ENCODE measurements around the gene NPHS1.

The NPHS1 gene

GRCh38 chr19:35833972-35834371 lies 18.3 kb downstream of the NPHS1 start:
- TF ChIP-seq Cebpa-rat (IDR thresholded peaks at IDR 0.05), result no peak
- peaks cover 0 to 8% (median 0%) of the 10 kb centered on the region in 10 experiments; a peak in 2 of 20 replicates for H3K4me1 ChIP-seq

GRCh38 chr19:35832054-35832453 lies 20.2 kb downstream of the NPHS1 start:
- Histone ChIP-seq H3K4me2 (no peak overlapping the region), H3K36me3 (no peaks in the 10 kb centered on the region), H3K9me3 (replicated peaks in 1 of 11) (no peaks in the 10 kb centered on the region), H4K20me1 (peaks cover 0 to 7% (median 0%) of the 10 kb centered on the region in 11 experiments; a peak in 2 of 22 replicates), H3K27ac (no peak overlapping the region), H3K4me1 (peaks cover 0 to 8% (median 0%) of the 10 kb centered on the region in 10 experiments; a peak in 2 of 20 replicates), H3K4me3 (no peak overlapping the region), H3K9ac (no peak overlapping the region), H3K27me3 (peaks cover 24 to 75% (median 57%) of the 10 kb centered on the region in 11 experiments; a peak in 19 of 22 replicates)
- TF ChIP-seq Cebpa-rat (IDR thresholded peaks at IDR 0.05), result no peak

More at GRCh38 chr19:35833972-35834371, 18.3 kb downstream of the NPHS1 start:
- Histone ChIP-seq H3K36me3 (no peaks in the 10 kb centered on the region), H3K4me3 (no peak overlapping the region), H3K4me2 (no peak overlapping the region), H4K20me1 (peaks cover 0 to 7% (median 0%) of the 10 kb centered on the region in 11 experiments; a peak in 2 of 22 replicates), H3K27ac (no peak overlapping the region), H3K27me3 (peaks cover 24 to 61% (median 48%) of the 10 kb centered on the region in 11 experiments; a peak in 19 of 22 replicates), H3K9me3 (replicated peaks in 1 of 11) (peaks cover 6 to 13% (median 10%) of the 10 kb centered on the region in 11 experiments; a peak in 21 of 22 replicates), H3K9ac (no peak overlapping the region)

- Histone ChIP-seq H3K9me3 (replicated peaks in 1 of 11) (no peaks in the 10 kb centered on the region), H3K27ac (no peak overlapping the region), H3K9ac (no peak overlapping the region), H3K27me3 (peaks cover 24 to 78% (median 52%) of the 10 kb centered on the region in 11 experiments; a peak in 19 of 22 replicates), H3K4me2 (no peak overlapping the region), H4K20me1 (peaks cover 0 to 7% (median 0%) of the 10 kb centered on the region in 11 experiments; a peak in 3 of 22 replicates), H3K36me3 (no peaks in the 10 kb centered on the region), H3K4me1 (peaks cover 0 to 8% (median 0%) of the 10 kb centered on the region in 10 experiments; a peak in 2 of 20 replicates), H3K4me3 (no peak overlapping the region)
- no peak for TF ChIP-seq Cebpa-rat (IDR thresholded peaks at IDR 0.05)
Measured at GRCh38 chr19:35830986-35831385, 21.3 kb downstream of the NPHS1 start.

GRCh38 chr19:35828692-35829301 lies 23.5 kb downstream of the NPHS1 start:
- Histone ChIP-seq H3K4me1 (no peaks in the 10 kb centered on the region), H3K4me3 (no peak overlapping the region), H3K27ac (no peak overlapping the region), H4K20me1 (peaks cover 0 to 7% (median 0%) of the 10 kb centered on the region in 11 experiments; a peak in 3 of 22 replicates), H3K27me3 (peaks cover 24 to 70% (median 58%) of the 10 kb centered on the region in 11 experiments; a peak in 19 of 22 replicates), H3K9ac (no peak overlapping the region), H3K36me3 (no peaks in the 10 kb centered on the region), H3K4me2 (no peak overlapping the region), H3K9me3 (replicated peaks in 1 of 11) (no peaks in the 10 kb centered on the region)
- no peak for TF ChIP-seq Cebpa-rat (IDR thresholded peaks at IDR 0.05)

GRCh38 chr19:35824150-35824549 lies 28.2 kb downstream of the NPHS1 start:
- H3K36me3 ChIP-seq, result no peaks in the 10 kb centered on the region
- H4K20me1 ChIP-seq, result peaks cover 0 to 2% (median 0%) of the 10 kb centered on the region in 11 experiments; a peak in 1 of 22 replicates
- H3K27me3 ChIP-seq, result peaks cover 0 to 30% (median 23%) of the 10 kb centered on the region in 11 experiments; a peak in 11 of 22 replicates
- H3K27ac ChIP-seq, result no peak overlapping the region
- no peak overlapping the region for H3K4me3 ChIP-seq
- H3K9ac ChIP-seq, result no peak overlapping the region
- no peak for TF ChIP-seq Cebpa-rat (IDR thresholded peaks at IDR 0.05)
- H3K9me3 ChIP-seq (replicated peaks in 1 of 11), result no peaks in the 10 kb centered on the region
- H3K4me1 ChIP-seq, result peaks cover 9 to 19% (median 16%) of the 10 kb centered on the region in 10 experiments; a peak in 18 of 20 replicates
- H3K4me2 ChIP-seq, result no peak overlapping the region

- Histone ChIP-seq H3K4me2 (peak overlapping the region; percentile 1 to 63 (median 37); a peak in 18 of 22 replicates), H3K9ac (no peak overlapping the region), H3K36me3 (no peaks in the 10 kb centered on the region), H3K4me1 (peaks cover 9 to 25% (median 19%) of the 10 kb centered on the region in 10 experiments; a peak in 18 of 20 replicates), H3K27me3 (peaks cover 0 to 19% (median 12%) of the 10 kb centered on the region in 11 experiments; a peak in 8 of 22 replicates), H3K4me3 (0 out of 20 replicates have a peak overlapping the region, but pooled peaks of 2 of the 10 experiments have one; percentile 14 to 39), H3K9me3 (replicated peaks in 1 of 11) (no peaks in the 10 kb centered on the region), H3K27ac (no peak overlapping the region; a peak in 1 of 22 replicates), H4K20me1 (peaks cover 0 to 2% (median 0%) of the 10 kb centered on the region in 11 experiments; a peak in 1 of 22 replicates)
- no peak for TF ChIP-seq Cebpa-rat (IDR thresholded peaks at IDR 0.05)
Measured at GRCh38 chr19:35822579-35822978, 29.7 kb downstream of the NPHS1 start.

- TF ChIP-seq Cebpa-rat (IDR thresholded peaks at IDR 0.05), result no peak
- H3K27me3 ChIP-seq, result no peaks in the 10 kb centered on the region
Measured at GRCh38 chr19:35818445-35818844, 33.9 kb downstream of the NPHS1 start.

GRCh38 chr19:35816846-35817245 lies 35.5 kb downstream of the NPHS1 start:
- TF ChIP-seq Cebpa-rat (IDR thresholded peaks at IDR 0.05), result peak in 1 of 11 experiments; percentile 23; a peak in 1 of 22 replicates
- Histone ChIP-seq H3K4me3 (no peak overlapping the region), H3K4me1 (peaks cover 11 to 25% (median 19%) of the 10 kb centered on the region in 10 experiments; a peak in 18 of 20 replicates), H3K9me3 (replicated peaks in 1 of 11) (no peaks in the 10 kb centered on the region), H3K9ac (no peak overlapping the region), H3K27me3 (no peaks in the 10 kb centered on the region), H3K27ac (no peak overlapping the region), H3K4me2 (no peak overlapping the region), H4K20me1 (no peaks in the 10 kb centered on the region; a peak in 1 of 22 replicates), H3K36me3 (no peaks in the 10 kb centered on the region)

More at GRCh38 chr19:35818445-35818844, 33.9 kb downstream of the NPHS1 start:
- H3K9me3 ChIP-seq (replicated peaks in 1 of 11), result no peaks in the 10 kb centered on the region
- no peak overlapping the region for H3K9ac ChIP-seq
- no peaks in the 10 kb centered on the region for H3K36me3 ChIP-seq
- no peaks in the 10 kb centered on the region for H4K20me1 ChIP-seq
- peaks cover 12 to 30% (median 22%) of the 10 kb centered on the region in 10 experiments; a peak in 18 of 20 replicates for H3K4me1 ChIP-seq
- no peak overlapping the region for H3K4me2 ChIP-seq
- H3K4me3 ChIP-seq, result no peak overlapping the region
- H3K27ac ChIP-seq, result peak overlapping the region in 1 of 11 experiments; percentile 5; a peak in 1 of 22 replicates

GRCh38 chr19:35816262-35816661 lies 36.0 kb downstream of the NPHS1 start:
- Histone ChIP-seq H3K4me3 (no peak overlapping the region), H3K4me1 (peaks cover 11 to 30% (median 23%) of the 10 kb centered on the region in 10 experiments; a peak in 18 of 20 replicates), H3K27me3 (no peaks in the 10 kb centered on the region), H3K9ac (no peak overlapping the region), H3K27ac (no peak overlapping the region), H4K20me1 (no peaks in the 10 kb centered on the region; a peak in 1 of 22 replicates), H3K36me3 (no peaks in the 10 kb centered on the region), H3K4me2 (peak overlapping the region in 1 of 11 experiments; percentile 16; a peak in 1 of 22 replicates), H3K9me3 (replicated peaks in 1 of 11) (no peaks in the 10 kb centered on the region)
- TF ChIP-seq Cebpa-rat (IDR thresholded peaks at IDR 0.05), result no peak

Measured in BLaER1 treated with 17β-estradiol and CSF1 and Interleukin-3, amounts not matched to agents 10 nM and 100 nM (cell line).